Esophagus squamous epithelium (tissue), 5 donors: ENCODE data around the gene NMT1. TPM values are rescaled to one million over a fixed set of nuclear protein-coding genes. Genes with fewer than 3 reads are reported as not detected.

ENCODE experiments used
- DNase-seq: peaks from one replicate; lab custom pipeline; 2025; lab: John Stamatoyannopoulos, UW
- H3K27ac ChIP-seq, 4 donors: fragments of 200-600 bp; sonication (generic); one replicate each; pipeline ENCODE4 v1.5.1; 2016 to 2019; ENCODE audit warnings: mild to moderate bottlenecking in 1 of 4
- H3K27me3 ChIP-seq, 4 donors: fragments of 200-600 bp; sonication (generic); 1 replicate in 3 of 4; 2 replicates in 1 of 4; pipeline versions ENCODE4 v1.5.1 to v1.6.0; 2017 to 2021; ENCODE audit warnings: antibody characterized with exemption in 1 of 4
- H3K36me3 ChIP-seq, 3 donors: fragments of 200-600 bp; sonication (generic); one replicate each; pipeline ENCODE4 v1.5.1; 2016 to 2019
- H3K4me1 ChIP-seq, 3 donors: fragments of 200-600 bp; sonication (generic); one replicate each; pipeline ENCODE4 v1.5.1; 2017 to 2019
- H3K4me3 ChIP-seq, 4 donors: fragments of 200-600 bp; sonication (generic); 1 replicate in 3 of 4; 2 replicates in 1 of 4; pipeline ENCODE4 v1.5.1; 2016 to 2019; ENCODE audit warnings: mild to moderate bottlenecking in 2 of 4, moderate library complexity in 1 of 4
- H3K9me3 ChIP-seq, 3 donors: fragments of 200-600 bp; sonication (generic); one replicate each; pipeline ENCODE4 v1.5.1; 2016 to 2019
- CTCF ChIP-seq, 6 experiments: fragments of 450-650 bp in 4 of 6; fragments of 200-600 bp in 2 of 6; sonication (generic) in 2 of 6; IDR thresholded peaks; one replicate each; pipeline ENCODE4 v1.5.1; 2016 to 2019; ENCODE audit warnings: antibody characterized with exemption in 6 of 6, mild to moderate bottlenecking in 4 of 6, moderate library complexity in 4 of 6
- POLR2A ChIP-seq, 4 donors: fragments of 450-650 bp; IDR thresholded peaks; one replicate each; pipeline ENCODE4 v1.6.1; 2017; ENCODE audit warnings: antibody characterized with exemption in 4 of 4, mild to moderate bottlenecking in 4 of 4, moderate library complexity in 3 of 4
- WGBS, 2 donors: methylation state at CpG; one replicate each; pipeline ENCODE4 v1.1.5; 2018; 5-methylcytosine and 5-hydroxymethylcytosine counted together
- intact Hi-C: fragments of 100-400 bp; cut with DNase I; formaldehyde crosslinking; loops from one replicate; pipeline ENCODE4 v1.15.0; 2022
- small RNA-seq, 4 donors: library from RNA; depleted of rRNA; stranded (forward); fragments of <200 nt; gene quantifications; one replicate each; pipeline ENCODE3, GENCODE V24; 2016
- total RNA-seq, 4 donors: library from RNA; depleted of rRNA; stranded (reverse); fragments of >200 nt; gene quantifications; one replicate each; pipeline ENCODE4 v1.1.0, GENCODE V29; 2016
- donor health status: DM: yes; HTN: yes; CAD: no.

The NMT1 gene
- total RNA-seq, 4 donors from 2014 or later, result 54.6 to 66.2 (median 57.8) TPM

- TF ChIP-seq POLR2A (IDR thresholded peaks at IDR 0.05) (no peak), CTCF (IDR thresholded peaks at IDR 0.05) (no peak)
- WGBS, 2 donors, result 89 to 90% methylated on average over 2 of the region's 2 CpGs
- peaks cover 31 to 90% (median 56%) of the 10 kb centered on the region in 3 donors for H3K4me1 ChIP-seq
- H3K27ac ChIP-seq, result peak overlapping the region; percentile 16 to 62 (median 46)
- no peak for DNase-seq
- H3K4me3 ChIP-seq, result no peak overlapping the region
- H3K36me3 ChIP-seq, result peaks cover 0 to 5% (median 0%) of the 10 kb centered on the region in 3 donors
- no peaks in the 10 kb centered on the region for H3K27me3 ChIP-seq
- H3K9me3 ChIP-seq, result no peaks in the 10 kb centered on the region
- intact Hi-C loops, result no loop called here
These were observed 94.4 kb downstream of the NMT1 start for GRCh38 chr17:45155483-45155882.

- peaks cover 30 to 82% (median 51%) of the 10 kb centered on the region in 3 donors for H3K4me1 ChIP-seq
- no peaks in the 10 kb centered on the region for H3K27me3 ChIP-seq
- H3K4me3 ChIP-seq, result no peak overlapping the region
- H3K36me3 ChIP-seq, result peaks cover 0 to 5% (median 0%) of the 10 kb centered on the region in 3 donors
- H3K9me3 ChIP-seq, result no peaks in the 10 kb centered on the region
- H3K27ac ChIP-seq, result peak overlapping the region in 1 of 4 donors; percentile 50
- DNase-seq, result no peak
- intact Hi-C loops, result no loop called here
- no peak for TF ChIP-seq POLR2A (IDR thresholded peaks at IDR 0.05)
- TF ChIP-seq CTCF (IDR thresholded peaks at IDR 0.05), result no peak
- WGBS, 2 donors, result 86 to 90% methylated on average over 3 of the region's 3 CpGs
These were observed 95.1 kb downstream of the NMT1 start for GRCh38 chr17:45156242-45156641.

Small RNA genes within 50 kb of the gene (small RNA-seq; reads per million reads assigned to genes)
- gene MIR6784 (0 reads per million in 4 donors), gene RF00019 (0 reads per million in 4 donors)

Other genes with a start within 250 kb of the NMT1 start
- gene GJC1, start 231.0 kb upstream of the NMT1 start, total RNA-seq, result 1 to 10 TPM; 1.2 to 5.9 (median 1.6) TPM
- 1 to 10 TPM in 3 of 4 donors, not detected in 1; 1.5 to 5.5 (median 2.3) TPM for gene HIGD1B, start 213.4 kb upstream of the NMT1 start, total RNA-seq
- 10 to 100 TPM; 53.4 to 85.7 (median 59.8) TPM for gene EFTUD2, start 161.9 kb upstream of the NMT1 start, total RNA-seq
- gene GFAP, start 145.8 kb upstream of the NMT1 start, total RNA-seq, result not detected
- gene KIF18B, start 113.5 kb upstream of the NMT1 start, total RNA-seq, result 10 to 100 TPM in 1 of 4 donors, 1 to 10 TPM in 3; 3.3 to 11.1 (median 4.8) TPM
- 1 to 10 TPM in 1 of 4 donors, under 1 TPM in 2, not detected in 1; 0.35 to 2.3 (median 0.70) TPM for gene C1QL1, start 93.0 kb upstream of the NMT1 start, total RNA-seq
- gene DCAKD, start 9.7 kb upstream of the NMT1 start, total RNA-seq, result 10 to 100 TPM; 23.8 to 44.1 (median 34.7) TPM
- 100 to 1,000 TPM in 1 of 4 donors, 10 to 100 TPM in 3; 16.3 to 105 (median 20.5) TPM for gene PLCD3, start 71.2 kb downstream of the NMT1 start, total RNA-seq
- 1 to 10 TPM; 1.7 to 6.9 (median 4.5) TPM for gene ACBD4, start 74.4 kb downstream of the NMT1 start, total RNA-seq
- 10 to 100 TPM; 19.8 to 28.4 (median 25.3) TPM for gene HEXIM1, start 87.2 kb downstream of the NMT1 start, total RNA-seq
- gene HEXIM2, start 100.6 kb downstream of the NMT1 start, total RNA-seq, result 1 to 10 TPM; 1.7 to 9.0 (median 4.9) TPM
- 10 to 100 TPM in 2 of 4 donors, 1 to 10 TPM in 2; 3.5 to 16.8 (median 6.9) TPM for gene FMNL1, start 160.6 kb downstream of the NMT1 start, total RNA-seq
- gene SPATA32, start 200.8 kb downstream of the NMT1 start, total RNA-seq, result not detected